ENCODE data around the gene NHLRC4.

NHLRC4 gene

DNA sequence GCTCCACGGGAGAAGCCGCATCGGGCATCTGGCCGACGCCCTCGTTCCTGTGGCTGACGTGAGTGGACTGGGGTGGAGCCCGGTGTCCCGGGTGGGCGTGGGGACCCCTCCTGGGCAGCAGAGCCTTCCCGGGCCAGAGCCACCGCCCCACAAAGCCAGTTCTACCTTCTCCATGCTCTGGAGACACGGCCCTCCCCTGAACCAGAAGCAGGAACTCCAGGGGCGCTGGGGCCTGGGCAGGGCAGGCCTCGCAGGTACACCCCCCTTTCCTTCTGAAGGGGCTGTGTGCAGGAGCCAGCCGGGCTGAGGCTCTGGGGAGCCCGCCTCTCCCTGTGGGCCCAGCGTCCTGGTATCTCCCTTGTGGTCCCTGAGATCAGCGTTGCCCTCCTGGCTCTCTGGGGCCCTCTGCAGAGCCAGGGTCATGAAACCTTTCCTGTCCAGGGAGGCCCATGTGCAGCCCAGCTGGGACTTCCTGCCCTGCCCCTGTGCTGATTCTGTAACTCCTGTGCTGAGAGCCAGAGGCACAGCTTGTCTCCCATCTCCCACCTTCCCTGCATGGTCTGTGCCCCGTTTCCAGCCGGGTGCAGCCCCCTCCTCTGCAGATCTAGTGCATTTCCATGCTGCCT is 9.5 kb downstream of the NHLRC4 start:
- no peak for DNase-seq (ENCODE audit: low read depth)
- no peak overlapping the region for H3K4me3 ChIP-seq (ENCODE audit: control insufficient read depth, low read depth, low read length)
- TF ChIP-seq, protein P1, sequence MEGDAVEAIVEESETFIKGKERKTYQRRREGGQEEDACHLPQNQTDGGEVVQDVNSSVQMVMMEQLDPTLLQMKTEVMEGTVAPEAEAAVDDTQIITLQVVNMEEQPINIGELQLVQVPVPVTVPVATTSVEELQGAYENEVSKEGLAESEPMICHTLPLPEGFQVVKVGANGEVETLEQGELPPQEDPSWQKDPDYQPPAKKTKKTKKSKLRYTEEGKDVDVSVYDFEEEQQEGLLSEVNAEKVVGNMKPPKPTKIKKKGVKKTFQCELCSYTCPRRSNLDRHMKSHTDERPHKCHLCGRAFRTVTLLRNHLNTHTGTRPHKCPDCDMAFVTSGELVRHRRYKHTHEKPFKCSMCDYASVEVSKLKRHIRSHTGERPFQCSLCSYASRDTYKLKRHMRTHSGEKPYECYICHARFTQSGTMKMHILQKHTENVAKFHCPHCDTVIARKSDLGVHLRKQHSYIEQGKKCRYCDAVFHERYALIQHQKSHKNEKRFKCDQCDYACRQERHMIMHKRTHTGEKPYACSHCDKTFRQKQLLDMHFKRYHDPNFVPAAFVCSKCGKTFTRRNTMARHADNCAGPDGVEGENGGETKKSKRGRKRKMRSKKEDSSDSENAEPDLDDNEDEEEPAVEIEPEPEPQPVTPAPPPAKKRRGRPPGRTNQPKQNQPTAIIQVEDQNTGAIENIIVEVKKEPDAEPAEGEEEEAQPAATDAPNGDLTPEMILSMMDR (conservative IDR thresholded peaks at IDR 0.05; ENCODE audit: control insufficient read depth, insufficient read depth, low read depth, low read length) = no peak

DNA sequence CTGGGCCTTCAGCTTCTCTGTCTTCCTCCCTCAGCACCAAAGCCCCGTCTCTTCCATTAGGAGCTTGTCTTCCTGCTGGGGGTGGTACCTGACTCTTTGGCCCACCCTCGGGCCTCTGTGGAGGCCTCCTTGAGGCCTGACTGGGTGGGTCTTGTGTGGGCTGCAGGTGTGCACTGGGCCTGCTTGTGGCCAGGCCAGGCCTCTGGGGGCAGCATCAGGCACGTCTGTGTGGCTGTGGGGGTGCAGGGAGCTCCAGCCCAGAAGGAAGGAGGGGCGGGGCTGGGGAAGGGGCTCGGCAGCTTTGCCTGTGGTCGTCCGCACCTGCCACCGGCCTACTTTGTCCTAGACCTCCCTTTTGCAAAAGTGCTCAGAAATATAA is 10.0 kb downstream of the NHLRC4 start:
- H3K4me3 ChIP-seq (ENCODE audit: control insufficient read depth, low read depth, low read length) = no peak overlapping the region
- no peak for DNase-seq (ENCODE audit: low read depth)
- TF ChIP-seq, protein P1 (conservative IDR thresholded peaks at IDR 0.05; ENCODE audit: control insufficient read depth, insufficient read depth, low read depth, low read length) = no peak

DNA sequence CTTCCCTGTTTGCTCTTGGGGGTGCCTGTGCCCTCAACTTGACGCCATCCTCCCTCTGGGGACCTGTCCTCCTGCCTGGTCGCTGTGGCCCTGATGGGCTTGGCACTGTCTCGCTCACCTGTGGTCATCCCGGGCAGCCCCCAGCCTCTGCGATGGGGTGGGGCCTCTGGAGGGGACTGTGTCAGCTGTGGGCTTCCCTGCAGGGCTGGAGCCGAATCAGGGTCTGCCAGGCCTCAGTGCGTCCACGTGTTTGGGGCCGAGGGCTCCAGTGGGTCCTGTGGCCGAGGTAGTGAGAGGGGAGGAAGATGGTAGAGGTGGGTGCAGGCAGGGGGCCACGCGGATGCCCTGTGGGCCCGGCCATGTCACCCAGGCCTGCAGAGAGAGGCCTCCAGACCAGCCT is 11.0 kb downstream of the NHLRC4 start:
- H3K4me3 ChIP-seq (ENCODE audit: control insufficient read depth, low read depth, low read length) = no peak overlapping the region
- DNase-seq (ENCODE audit: low read depth) = no peak
- TF ChIP-seq, protein P1 (conservative IDR thresholded peaks at IDR 0.05; ENCODE audit: control insufficient read depth, insufficient read depth, low read depth, low read length) = no peak

DNA sequence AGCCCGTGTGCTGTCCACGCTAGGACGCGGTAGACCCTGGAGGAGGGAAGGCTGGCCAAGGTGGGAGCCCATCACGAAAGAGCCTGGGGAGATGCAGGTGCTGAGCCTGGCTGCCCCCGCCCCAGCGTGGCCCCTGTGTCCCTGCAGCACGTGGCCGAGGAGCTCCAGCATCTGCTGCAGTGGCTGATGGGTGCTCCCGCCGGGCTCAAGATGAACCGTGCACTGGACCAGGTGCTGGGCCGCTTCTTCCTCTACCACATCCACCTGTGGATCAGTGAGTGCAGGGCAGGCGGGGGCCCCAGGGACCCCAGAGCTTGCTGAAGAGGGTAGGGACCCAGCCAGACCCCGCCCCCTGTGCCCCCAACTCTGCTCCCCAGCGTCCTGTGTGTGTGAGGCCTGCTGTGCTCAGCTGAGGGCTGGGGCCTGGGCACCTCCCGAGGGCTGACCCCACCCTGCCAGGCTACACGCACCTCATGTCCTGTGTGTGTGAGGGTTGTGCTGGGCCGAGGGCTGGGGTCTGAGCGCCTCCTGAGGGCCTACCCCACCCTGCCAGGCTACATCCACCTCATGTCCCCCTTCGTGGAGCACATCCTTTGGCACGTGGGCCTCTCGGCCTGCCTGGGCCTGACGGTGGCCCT is 11.5 kb downstream of the NHLRC4 start:
- no peak overlapping the region for H3K4me3 ChIP-seq (ENCODE audit: control insufficient read depth, low read depth, low read length)
- DNase-seq (ENCODE audit: low read depth) = no peak
- TF ChIP-seq, protein P1 (conservative IDR thresholded peaks at IDR 0.05; ENCODE audit: control insufficient read depth, insufficient read depth, low read depth, low read length) = no peak

DNA sequence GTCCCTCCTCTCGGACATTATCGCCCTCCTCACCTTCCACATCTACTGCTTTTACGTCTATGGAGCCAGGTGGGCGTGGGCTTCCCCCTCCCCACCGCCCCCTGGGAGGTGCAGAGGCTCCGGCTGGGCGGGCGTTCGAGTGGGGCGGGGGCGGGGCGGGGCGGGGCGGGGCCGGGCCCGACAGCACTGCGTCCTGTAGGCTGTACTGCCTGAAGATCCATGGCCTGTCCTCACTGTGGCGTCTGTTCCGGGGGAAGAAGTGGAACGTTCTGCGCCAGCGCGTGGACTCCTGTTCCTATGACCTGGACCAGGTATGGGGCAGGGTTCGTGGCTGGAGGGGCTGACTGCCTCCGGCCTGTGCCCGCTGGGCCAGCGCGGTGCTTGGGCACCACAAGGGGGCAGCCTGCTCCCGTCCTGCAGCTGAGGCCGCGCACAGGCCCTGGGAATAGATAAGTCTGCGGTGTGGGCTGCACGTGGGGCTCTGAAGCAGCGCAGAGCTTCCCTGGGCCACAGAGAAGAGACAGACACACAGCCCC is 12.1 kb downstream of the NHLRC4 start:
- H3K4me3 ChIP-seq (ENCODE audit: control insufficient read depth, low read depth, low read length) = peak overlapping the region; percentile 20
- TF ChIP-seq, protein P1 (conservative IDR thresholded peaks at IDR 0.05; ENCODE audit: control insufficient read depth, insufficient read depth, low read depth, low read length) = peak; percentile 77
- DNase-seq (ENCODE audit: low read depth) = peak; percentile 76

DNA sequence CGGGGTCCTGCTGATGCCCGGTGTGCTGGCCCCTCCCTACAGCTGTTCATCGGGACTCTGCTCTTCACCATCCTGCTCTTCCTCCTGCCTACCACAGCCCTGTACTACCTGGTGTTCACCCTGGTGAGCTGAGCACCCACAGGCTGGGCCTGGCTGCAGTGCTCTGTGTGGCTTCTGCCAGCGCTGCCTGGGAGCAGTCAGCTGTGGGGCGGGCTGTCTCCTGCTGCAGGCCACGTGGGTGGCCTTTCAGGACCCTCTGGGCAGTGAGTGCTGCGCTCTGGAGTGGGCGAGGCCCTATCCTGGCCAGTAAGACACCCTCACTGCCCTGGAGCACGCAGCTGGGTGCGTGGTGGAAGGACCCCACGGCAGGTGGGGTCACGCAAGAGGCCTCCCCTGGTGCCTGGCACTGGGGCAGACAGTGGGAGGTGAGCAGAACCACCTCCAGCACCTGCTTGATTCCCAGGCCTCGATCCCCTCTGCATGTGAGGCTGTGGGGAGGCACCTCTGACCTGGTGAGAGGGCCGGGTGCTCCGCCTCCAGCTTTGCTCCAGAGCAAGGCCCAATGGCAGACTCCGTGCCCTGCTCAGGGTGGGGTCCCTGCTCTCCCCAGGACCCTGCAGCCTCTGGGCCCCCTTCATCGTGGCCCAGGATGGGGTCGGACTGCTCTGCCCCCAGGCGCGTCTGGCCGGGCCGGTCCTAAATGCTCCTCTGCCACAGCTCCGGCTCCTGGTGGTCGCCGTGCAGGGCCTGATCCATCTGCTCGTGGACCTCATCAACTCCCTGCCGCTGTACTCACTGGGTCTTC is 13.5 kb downstream of the NHLRC4 start:
- H3K4me3 ChIP-seq (ENCODE audit: control insufficient read depth, low read depth, low read length) = no peak overlapping the region
- no peak for DNase-seq (ENCODE audit: low read depth)
- TF ChIP-seq, protein P1 (conservative IDR thresholded peaks at IDR 0.05; ENCODE audit: control insufficient read depth, insufficient read depth, low read depth, low read length) = no peak
